Stimulated activated CD8-positive, alpha-beta memory T cell treated with anti-CD3 and anti-CD28 coated beads, Interleukin-15, amount 100 ng/mL, for 24 hours (primary cell): ENCODE measurements around the gene WWP2.
A peak's percentile ranks its signal among the peaks of the same experiment; 100 is the strongest.
"Not testable (repeated sequence)": the region's sequence is repeated elsewhere in the genome, so short reads cannot be mapped to it uniquely, and the experiment has no call there.

Source experiments
- DNase-seq: peaks from one replicate; pipeline ENCODE4 v3.0.0-alpha.2; 2020; ENCODE audit warnings: low read depth

WWP2 gene

DNA sequence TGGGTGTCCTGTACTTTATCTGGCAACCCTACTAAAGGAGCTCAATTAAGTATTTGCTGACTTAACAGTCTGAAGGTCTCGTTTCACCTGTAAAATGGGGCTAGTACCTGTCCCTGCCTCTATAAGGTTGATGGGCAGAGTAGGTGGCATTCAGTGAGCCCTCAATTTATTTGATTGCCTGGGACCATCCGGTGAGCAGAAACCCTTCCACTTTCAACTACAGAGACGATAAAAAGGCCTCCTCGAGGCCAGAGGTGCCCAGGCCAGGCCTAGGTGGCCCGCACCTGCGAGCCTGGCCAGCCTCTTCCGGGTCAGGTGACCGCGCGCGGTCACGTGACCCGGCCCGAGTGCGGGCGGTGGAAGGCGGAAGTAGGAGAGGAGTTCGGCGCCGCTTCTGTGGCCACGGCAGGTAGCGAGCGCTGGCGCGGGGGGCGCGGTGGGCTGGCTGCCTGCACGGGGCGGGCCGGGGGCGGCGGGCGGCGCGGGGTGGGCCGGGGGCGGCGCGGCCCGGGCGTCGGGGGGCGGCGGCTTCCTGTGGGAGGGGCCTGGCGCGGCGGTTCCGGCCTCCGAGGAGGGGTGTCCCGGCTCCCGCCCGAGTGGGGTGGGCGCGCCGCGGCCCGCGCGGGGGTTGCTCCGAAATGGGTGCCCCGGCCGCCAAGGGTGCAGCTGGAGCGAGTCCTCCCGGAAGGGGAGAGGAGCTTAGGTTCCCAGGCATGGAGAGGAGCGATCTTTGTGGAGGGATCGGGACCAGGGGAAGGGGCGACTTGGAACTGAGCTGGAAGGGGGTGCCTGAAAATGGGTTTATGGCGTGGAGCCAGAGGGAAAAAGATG lies at the start of gene WWP2:
Gene WWP2, plus strand, starts transcription at position 350 of the 831 bp plus-strand sequence. CDS start 24,679 bp downstream, outside the sequence.
- DNase-seq, result peak; percentile 59

DNA sequence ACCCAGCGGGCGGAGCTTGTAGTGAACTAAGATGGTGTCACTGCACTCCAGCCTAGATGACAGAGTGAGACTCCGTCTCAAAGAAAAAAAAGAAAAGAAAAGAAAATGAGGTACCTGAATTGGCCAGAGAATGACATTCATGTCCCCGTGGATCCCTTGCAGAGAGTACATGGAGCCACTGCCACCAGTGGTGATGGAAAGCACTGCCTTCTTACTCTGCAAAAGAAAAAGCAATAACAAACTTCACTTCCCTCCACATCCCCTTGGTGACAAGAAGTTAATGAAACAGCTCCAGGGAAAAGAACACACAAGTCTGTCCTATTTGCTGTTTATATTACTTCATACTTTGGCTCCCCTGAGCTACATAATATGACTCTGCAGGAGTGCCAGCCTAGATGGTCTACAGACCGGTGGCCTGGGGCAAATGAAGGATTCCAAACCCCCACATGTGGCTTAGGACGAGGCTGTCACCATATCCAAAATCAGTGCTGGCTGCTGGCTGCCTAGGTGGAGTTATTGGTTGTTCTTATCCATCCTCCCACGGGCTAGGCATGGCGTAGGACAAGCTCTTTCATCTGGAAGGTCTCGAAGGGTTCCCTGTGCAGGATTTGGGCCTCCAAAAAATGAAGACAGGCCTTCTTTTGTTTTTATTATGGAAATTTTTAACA lies 49.1 kb upstream of the WWP2 start:
- no peak for DNase-seq

DNA sequence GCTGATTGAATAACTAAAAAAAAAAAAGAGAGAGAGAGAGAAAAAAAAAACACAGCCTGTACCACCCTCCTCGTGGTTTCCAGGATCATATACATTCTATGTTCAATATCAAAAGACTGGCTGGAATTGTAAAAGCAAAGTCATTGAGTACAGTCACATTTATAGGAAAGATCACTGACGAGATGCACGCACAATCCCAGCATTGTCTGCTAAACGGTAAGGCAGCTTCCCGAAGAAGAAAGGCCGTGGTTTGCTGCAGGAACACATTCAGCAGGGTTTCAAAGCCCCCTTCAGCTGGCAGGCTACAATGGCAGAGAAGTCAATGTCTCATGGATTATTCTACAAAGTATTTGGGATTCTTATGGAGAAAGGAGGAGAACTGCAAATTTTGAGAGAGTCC lies 45.1 kb upstream of the WWP2 start:
- DNase-seq, result no peak

DNA sequence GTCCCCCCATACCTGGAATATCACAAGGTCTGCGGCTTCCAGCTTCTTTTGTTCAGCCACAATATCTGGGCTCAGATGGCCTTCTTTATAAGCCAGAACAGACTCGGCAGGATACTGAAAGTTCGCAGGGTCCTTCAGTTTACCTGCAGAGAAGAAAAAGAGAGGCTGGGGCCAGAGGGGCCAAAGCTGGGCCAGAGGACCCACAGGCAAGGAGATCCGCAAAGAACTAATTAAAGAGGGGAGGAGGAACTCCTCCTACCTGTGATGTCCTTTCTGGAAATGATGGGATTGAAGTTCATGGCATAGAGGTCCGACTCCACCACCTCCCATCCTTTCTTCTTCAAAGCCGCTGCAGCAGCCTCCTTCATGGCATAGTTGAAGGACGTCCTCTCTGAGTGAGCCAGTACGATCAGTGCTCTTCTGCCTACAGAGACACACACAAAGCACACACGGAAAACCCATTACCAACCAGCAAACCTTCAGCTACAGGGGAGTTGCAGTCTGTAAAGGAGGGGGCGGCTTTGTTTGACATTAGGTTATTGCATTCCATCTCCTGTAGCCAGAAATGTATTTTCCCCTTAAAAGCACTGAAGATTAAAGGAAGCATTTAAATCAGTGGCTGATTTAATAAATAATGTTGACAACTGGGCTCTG lies 43.9 kb upstream of the WWP2 start:
- DNase-seq, result no peak

DNA sequence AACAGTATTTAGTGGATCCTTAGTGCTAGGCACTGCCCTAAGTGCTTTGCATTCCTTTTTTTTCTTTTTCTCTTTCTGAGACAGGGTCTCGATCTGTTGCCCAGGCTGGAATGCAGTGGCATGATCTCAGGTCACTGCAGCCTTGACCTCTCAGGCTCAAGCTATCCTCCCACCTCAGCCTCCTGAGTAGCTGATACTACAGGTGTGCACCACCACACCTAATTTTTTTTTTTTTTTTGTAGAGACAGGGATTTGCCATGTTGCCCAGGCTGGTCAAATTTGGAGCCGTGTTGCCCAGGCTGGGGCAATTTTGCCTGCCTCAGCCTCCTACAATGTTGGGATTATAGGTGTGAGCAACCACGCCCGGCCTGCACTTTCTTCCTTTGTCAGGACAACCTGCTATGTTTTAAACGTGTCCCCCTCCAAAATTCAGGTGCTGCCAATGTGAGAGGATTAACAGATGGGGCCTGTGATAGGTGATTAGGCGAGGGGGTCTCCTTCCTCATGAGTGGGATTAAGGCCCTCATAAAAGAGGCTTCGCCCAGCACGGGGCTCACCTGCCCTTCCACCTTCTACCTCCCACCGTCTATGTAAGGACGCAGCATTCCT lies 41.2 kb upstream of the WWP2 start:
- no peak for DNase-seq

DNA sequence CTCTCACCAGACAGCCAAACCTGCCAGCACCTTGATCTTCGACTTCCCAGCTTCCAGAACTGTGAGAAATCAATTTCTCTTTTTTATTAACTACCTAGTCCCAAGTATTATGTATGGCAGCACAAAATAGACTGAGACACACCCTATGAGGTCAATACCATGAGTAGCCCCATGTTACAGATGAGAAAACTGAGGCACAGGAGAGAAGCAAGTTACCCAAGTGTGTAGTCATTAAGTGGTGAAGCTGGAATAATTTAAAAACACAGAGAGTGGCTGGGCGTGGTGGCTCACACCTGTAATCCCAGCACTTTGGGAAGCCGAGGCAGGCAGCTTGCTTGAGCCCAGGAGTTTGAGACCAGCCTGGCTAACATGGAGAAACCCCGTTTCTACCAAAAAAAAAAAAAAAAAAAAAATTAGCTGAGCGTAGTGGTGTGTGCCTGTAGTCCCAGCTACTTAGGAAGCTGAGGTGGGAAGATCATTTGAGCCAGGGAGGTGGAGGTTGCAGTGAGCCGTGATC lies 40.6 kb upstream of the WWP2 start:
- DNase-seq, result no peak

DNA sequence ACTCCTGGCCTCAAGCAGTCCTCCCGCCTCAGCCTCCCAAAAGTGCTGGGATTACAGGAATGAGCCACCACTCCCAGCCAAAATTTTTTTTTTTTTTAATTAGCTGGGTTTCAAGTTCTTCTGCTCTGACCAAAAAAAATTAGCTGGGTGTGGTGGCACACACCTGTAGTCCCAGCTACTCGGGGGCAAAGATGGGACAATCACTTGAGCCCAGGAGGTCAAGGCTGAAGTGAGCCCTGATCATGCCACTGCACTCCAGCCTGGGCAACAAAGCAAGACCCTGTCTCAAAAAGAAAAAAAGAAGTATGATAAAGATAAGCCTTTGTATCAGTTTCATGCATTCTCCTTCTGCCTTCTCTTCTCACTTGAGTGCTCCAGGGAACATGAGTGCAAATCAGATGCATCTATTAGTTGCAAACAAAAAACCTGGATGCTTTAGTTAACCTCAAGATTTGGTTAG lies 37.7 kb upstream of the WWP2 start:
- DNase-seq, result no peak

DNA sequence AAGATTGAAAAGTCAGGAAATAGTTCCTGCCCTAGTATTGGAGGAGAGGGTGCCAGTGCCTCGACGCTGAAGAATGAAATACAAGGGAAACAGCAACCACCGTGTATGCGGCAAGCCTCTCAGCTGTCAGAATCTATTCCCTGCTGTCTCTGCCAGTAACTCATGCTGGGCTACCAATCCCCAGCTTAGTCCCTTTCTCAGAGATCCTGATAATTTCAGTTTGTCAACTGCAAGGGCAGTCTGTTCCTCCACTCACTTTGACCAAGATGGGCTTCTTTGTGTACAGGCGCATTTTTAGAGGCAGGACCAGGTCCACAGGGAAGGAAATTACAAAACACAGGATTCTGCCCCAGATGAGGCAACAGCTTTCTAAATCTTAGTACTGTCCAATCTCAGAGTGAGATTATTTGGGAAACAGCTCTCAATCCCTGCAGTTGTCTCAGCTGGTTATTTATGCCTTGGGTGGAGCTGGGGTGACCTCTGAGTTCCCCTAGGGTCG lies 37.1 kb upstream of the WWP2 start:
- DNase-seq, result no peak

DNA sequence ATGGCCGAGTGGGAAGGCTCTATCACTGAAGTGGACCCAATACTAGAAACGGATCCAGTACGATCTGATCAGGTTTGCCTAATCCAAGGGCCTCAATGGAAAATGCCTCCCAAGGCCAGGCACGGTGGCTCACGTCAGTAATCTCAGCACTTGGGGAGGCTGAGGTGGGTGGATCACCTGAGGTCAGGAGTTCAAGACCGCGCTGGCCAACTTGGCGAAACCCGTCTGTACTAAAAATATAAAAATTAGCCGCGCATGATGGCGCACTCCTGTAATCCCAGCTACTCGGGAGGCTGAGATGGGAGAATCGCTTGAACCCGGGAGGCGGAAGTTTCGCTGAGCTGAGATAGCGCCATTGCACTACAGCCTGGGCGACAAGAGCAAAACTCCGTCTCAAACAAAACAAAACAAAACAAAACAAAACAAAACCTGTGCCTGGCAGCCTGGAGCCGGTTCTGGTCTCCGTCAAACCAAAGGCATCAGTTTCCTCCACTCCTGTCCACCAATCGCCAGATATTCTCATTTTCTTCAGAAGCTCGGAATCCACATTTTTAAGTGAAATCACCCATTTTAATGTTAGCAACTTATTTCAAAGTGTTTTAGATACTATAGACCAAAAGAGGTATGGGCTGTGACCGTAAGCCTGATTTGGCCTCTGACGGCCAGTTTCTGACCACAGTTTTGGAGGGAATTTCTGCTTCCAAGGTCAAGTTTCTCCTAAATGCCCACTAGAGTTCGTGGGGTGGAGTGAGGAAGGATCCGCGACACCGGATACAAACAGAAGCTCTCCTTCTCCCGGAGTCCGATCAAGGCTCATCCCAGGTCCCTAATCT lies 36.4 kb upstream of the WWP2 start:
- DNase-seq, result no peak

DNA sequence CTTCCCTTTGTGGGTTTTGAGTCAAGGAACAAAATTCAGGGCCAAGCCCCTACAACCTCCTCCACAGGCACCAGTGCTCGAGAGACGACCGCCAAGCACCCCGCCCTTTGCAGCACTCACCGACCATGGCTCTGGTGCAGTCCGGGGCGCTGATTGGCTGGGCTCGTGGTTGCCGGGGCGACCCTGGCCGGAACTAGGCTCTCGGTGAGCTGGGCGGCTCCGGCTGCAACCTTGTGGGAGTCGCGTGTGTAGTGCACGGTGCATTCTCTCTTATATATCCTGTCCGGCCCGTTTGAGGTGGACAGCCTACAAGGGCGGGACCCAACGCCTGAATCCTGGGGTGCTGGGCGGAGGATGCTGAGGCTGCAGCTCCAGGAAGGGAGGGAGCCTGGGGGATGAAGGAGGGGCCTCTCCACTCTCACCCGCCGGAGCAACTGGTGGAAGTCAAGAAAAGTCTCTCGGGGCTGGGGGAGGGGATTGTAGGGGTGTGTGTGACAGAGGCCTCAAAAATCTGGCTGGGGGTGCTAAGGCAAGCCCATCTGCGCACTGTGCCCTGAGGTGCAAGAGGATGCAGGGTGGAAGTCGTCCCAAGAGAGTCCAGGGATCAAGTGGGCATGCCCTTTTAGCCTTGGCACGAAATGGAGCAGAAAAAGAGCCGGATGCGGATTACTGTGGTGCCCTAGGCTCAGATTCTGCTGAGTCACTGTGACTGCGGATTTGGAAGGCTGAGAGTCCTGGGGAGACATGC lies 35.6 kb upstream of the WWP2 start, which contains the start of gene NQO1:
Gene NQO1, minus strand, starts transcription at position 248 of the 748 bp plus-strand sequence. Its CDS starts 121 bp downstream, at position 127.
- DNase-seq, result peak; percentile 74

DNA sequence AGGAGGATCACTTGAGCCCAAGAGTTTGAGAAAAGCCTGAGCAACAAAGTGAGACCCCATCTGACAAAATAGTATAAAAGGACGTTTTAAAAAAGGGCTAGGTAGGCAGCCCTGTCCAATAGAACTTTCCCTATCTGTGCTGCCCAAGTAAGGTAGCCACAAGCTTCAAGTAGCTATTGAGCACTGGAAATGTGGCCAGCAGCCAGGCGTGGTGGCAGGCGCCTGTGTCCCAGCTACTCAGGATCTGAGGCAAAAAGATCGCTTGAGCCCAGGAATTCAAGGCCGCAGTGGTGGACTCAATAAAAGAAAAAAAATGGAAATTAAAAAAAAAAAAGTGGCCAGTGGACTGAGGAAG lies 34.2 kb upstream of the WWP2 start:
- no peak for DNase-seq

DNA sequence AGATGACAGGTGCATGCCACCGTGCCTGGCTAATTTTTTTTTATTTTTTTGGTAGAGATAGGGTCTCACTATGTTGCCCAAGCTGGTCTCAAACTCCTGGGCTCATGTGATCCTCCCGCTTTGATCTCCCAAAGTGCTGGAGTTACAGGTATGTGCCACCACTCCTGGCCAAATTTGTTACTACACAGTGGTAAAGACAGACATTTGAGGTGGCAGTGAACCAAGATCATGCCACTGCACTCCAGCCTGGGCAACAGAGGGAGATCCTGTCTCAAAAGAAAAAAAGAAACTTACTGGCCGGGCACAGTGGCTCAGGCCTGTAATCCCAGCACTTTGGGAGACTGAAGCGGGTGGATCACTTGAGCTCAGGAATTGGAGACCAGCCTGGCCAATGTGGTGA lies 33.1 kb upstream of the WWP2 start:
- DNase-seq, result not testable (repeated sequence)

DNA sequence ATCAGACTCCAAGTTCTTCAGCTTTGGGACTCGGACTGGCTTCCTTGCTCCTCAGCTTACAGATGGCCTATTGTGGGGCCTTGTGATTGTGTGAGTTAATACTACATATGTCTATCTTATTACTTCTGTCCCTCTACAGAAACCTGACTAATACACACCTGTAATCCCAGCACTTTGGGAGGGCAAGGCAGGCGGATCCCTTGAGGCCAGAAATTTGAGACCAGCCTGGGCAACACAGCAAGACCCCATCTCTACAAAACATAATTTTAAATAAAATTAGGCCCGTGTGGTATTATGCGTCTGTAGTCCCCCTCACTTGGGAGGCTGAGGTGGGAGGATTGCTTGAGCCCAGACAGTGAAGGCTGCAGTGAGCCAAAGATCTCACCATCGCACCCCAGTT lies 30.9 kb upstream of the WWP2 start:
- not testable (repeated sequence) for DNase-seq

DNA sequence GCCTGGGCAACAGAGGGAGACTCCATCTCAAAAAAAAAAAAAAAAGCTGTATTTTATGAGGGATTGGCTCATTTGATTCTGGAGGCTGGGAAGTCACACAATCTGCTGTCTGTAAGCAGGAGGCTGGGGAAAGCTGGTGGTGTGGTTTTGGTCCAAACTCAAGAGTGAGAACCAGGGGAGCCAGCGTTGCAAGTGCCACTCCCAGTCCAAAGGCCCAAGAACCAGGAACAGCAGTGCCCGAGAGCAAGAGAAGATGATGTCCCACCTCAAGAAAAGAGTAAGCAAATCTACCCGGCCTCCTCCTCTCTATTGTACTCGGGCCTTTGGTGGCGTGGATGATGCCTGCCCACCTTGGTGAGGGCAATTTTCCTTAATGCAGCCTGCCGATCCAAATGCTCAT lies 30.0 kb upstream of the WWP2 start:
- no peak for DNase-seq

DNA sequence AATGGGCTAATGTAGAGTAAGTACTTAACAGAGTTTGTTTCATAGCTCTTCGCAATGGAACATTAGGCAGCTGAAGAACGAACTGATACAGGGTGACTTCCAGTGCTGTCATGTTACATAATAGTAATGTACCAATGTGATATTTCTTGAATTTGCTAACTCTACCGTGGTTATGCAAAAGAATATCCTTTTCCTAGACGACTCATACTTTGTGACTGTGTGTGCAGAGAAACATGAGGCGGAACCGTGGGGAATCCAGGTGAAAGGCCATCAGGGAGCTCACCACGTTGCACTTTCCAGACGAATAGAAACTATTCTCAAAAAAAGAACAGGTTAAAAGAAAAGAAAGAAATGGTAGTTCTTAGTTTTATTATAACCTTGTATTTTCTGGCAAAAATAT lies 20.6 kb upstream of the WWP2 start:
- no peak for DNase-seq

DNA sequence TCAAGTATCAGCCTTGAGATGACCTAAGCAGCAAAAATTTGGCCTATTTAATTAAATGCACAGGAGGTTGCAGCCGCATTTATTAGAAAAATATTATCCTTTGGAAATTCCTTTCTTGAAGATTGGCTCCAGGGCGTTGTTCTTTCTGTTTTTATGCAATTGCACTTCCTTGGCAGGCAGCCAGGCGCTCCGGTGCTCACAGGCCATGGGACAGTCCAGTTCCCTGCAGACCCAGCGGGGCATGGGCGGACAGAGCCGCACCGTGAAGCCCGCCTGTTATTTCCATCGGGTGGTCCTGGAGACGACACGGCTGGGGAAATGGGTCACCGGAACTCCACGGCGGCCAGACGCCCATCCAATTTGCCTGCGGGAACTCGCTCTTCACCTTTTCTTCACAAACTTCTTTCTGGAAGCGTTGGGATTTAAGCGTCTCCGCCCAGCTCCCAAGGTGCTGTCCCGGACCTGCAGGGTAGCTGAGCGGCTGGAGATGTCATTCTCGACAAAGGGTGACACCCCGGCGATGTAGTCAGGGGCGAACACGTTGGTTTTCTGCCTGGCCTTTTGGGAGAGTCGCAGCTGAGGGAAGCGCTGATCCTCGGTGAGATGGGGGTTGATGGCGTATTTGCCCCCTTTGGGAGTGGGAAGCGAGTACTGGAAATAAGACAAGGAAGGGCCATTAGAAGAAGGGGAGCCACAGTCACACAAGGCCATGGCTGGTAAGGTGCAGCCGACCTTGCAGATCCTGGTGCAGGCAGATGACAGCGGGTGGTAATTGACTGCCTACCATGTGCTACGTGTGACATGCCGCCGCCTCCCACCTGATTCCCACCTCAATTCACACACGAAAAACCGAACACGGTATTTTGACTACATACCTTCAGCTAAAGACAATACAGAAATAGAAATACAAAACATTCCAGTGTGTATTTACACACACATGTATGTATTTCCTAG lies 19.9 kb upstream of the WWP2 start:
- no peak for DNase-seq

DNA sequence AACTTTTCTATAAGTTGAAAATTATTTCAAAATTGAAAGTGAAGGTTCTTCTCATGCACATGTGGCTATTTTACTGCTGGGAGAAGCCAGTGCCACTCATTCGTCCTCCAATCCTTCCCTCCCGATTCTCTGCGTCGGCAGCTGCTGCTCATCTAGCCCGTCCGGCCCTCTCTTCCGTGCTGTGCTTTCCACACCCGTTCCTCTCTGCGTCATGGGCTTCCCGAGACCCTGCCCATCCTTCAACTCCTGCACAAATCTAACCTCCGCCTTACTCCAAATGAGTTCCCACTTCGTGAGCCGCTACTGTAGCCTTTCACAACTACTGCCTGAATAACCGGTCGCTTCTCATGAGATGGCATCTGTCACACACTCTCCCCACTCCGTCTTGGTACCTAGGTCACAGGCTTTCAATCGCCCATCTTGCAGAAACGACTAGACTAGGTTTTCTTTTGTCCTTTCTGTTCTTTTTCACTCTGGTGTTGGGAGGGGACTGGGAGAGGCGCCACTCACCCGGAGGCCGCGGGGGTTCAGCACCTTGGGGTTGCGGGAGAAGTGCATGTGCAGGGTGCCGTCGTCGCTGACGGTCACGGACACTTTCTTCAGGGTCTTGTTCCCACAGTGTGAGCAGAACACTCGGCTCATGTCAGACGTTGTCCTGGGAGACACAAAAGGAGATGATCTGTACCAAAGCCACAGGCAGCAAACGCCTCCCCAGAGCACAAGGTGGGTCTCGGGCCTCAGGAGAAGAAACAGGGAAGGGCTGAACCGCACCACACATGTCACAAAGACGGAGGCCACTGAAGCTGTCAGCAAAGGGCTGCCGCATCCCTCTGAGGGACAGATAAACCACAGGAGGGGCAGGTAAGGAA lies 17.5 kb upstream of the WWP2 start:
- DNase-seq, result no peak

DNA sequence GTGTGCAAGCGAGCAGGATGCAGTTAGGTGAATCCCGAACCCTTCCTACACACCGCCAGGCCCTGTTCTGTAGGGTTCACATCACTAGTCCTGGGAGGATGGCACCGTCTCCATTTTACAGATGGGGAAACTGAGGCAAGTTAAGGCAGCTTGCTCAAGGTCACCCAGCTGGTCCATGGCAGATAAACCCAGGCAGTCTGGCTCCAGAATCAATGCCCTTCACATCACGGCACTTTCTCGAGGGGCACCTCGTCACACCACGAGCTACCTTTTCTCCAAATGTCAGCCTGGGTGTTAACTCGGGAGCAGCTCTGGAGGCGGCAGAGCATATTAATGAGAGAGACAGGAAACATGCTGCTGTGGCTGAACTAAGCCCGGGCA lies 16.9 kb upstream of the WWP2 start:
- DNase-seq, result no peak
